LNCaP clone FGC (cell line): Measurements from ENCODE around the gene FREM3.
"Not testable (repeated sequence)": the region's sequence is repeated elsewhere in the genome, so short reads cannot be mapped to it uniquely, and the experiment has no call there.

Experiments used
- DNase-seq: peaks from one replicate; pipeline ENCODE4 v3.0.0-alpha.2; 2011; ENCODE audit warnings: low read depth
- H3K4me3 ChIP-seq: 2 replicates; pipeline ENCODE4 v1.5.1; 2011; ENCODE audit warnings: mild to moderate bottlenecking, low read depth, low read length, control low read depth
- CTCF ChIP-seq: IDR thresholded peaks from 2 replicates; pipeline ENCODE4 v1.5.1; 2012; ENCODE audit warnings: mild to moderate bottlenecking; ENCODE audit not compliant: control insufficient read depth, insufficient read depth; ENCODE audit errors: extremely low read depth

FREM3 gene

GRCh38 chr4:143701365-143701764, 890 bp upstream of the FREM3 start:
- no peak overlapping the region for H3K4me3 ChIP-seq
- no peak for DNase-seq

GRCh38 chr4:143700046-143700415, 444 bp downstream of the FREM3 start:
- no peak for TF ChIP-seq CTCF
- DNase-seq, result no peak
- H3K4me3 ChIP-seq, result no peak overlapping the region

More at GRCh38 chr4:143701365-143701764, 890 bp upstream of the FREM3 start:
- TF ChIP-seq CTCF, result no peak

GRCh38 chr4:143699331-143700045, 987 bp downstream of the FREM3 start:
- no peak overlapping the region for H3K4me3 ChIP-seq
- no peak for TF ChIP-seq CTCF
- DNase-seq, result no peak

- TF ChIP-seq CTCF, result no peak
- no peak for DNase-seq
- no peak overlapping the region for H3K4me3 ChIP-seq
These were observed 6.6 kb downstream of the FREM3 start for GRCh38 chr4:143693856-143694255.

- TF ChIP-seq CTCF, result no peak
- DNase-seq, result no peak
- H3K4me3 ChIP-seq, result no peak overlapping the region
These were observed 8.2 kb downstream of the FREM3 start for GRCh38 chr4:143692241-143692640.

GRCh38 chr4:143679434-143679833, 21.0 kb downstream of the FREM3 start:
- no peak for TF ChIP-seq CTCF
- no peak for DNase-seq
- H3K4me3 ChIP-seq, result no peak overlapping the region

- H3K4me3 ChIP-seq, DNase-seq: not testable (repeated sequence)
These were observed 26.8 kb downstream of the FREM3 start for GRCh38 chr4:143673629-143674028.
